Measurements from ENCODE around the gene ABHD12B. TPM values are rescaled to one million over a fixed set of nuclear protein-coding genes. Genes with fewer than 3 reads are reported as not detected.

ABHD12B gene
- total RNA-seq, 2 donors from 2014 or later: not detected

GRCh38 chr14:50864237-50864636 lies 7.6 kb upstream of the ABHD12B start:
- H3K27ac ChIP-seq: no peak overlapping the region
- H3K36me3 ChIP-seq: no peaks in the 10 kb centered on the region
- H3K4me1 ChIP-seq (ENCODE audit: control insufficient read depth in 1 of 2, low read depth in 2 of 2): peaks cover 0 to 3% of the 10 kb centered on the region in 2 donors
- H3K27me3 ChIP-seq (replicated peaks; ENCODE audit: insufficient read depth): no peaks in the 10 kb centered on the region
- no peak overlapping the region for H3K4me3 ChIP-seq
- no peaks in the 10 kb centered on the region for H3K9me3 ChIP-seq
- ATAC-seq (ENCODE audit: insufficient number of reproducible peaks, low FRiP score, low read depth): no peak
- no peak for DNase-seq (ENCODE audit: low spot score)
- no peak for TF ChIP-seq CTCF (IDR thresholded peaks at IDR 0.05)

GRCh38 chr14:50864946-50865345 lies 6.9 kb upstream of the ABHD12B start:
- H3K27me3 ChIP-seq (replicated peaks; ENCODE audit: insufficient read depth): no peaks in the 10 kb centered on the region
- ATAC-seq (ENCODE audit: insufficient number of reproducible peaks, low FRiP score, low read depth): no peak

GRCh38 chr14:50865391-50866076 lies 6.3 kb upstream of the ABHD12B start:
- Histone ChIP-seq H3K4me3 (no peak overlapping the region), H3K27ac (no peak overlapping the region), H3K36me3 (no peaks in the 10 kb centered on the region), H3K4me1 (ENCODE audit: control insufficient read depth in 1 of 2, low read depth in 2 of 2) (no peaks in the 10 kb centered on the region), H3K9me3 (no peaks in the 10 kb centered on the region), H3K27me3 (replicated peaks; ENCODE audit: insufficient read depth) (no peaks in the 10 kb centered on the region)
- no peak for DNase-seq (ENCODE audit: low spot score)
- TF ChIP-seq CTCF (IDR thresholded peaks at IDR 0.05): no peak
- ATAC-seq (ENCODE audit: insufficient number of reproducible peaks, low FRiP score, low read depth): no peak

More at GRCh38 chr14:50864946-50865345, 6.9 kb upstream of the ABHD12B start:
- no peak for TF ChIP-seq CTCF (IDR thresholded peaks at IDR 0.05)
- no peak overlapping the region for H3K4me3 ChIP-seq
- no peak overlapping the region for H3K27ac ChIP-seq
- H3K4me1 ChIP-seq (ENCODE audit: control insufficient read depth in 1 of 2, low read depth in 2 of 2): no peaks in the 10 kb centered on the region
- DNase-seq (ENCODE audit: low spot score): no peak
- H3K36me3 ChIP-seq: no peaks in the 10 kb centered on the region
- H3K9me3 ChIP-seq: no peaks in the 10 kb centered on the region

GRCh38 chr14:50871228-50871627 lies 625 bp upstream of the ABHD12B start:
- Histone ChIP-seq H3K36me3 (no peaks in the 10 kb centered on the region), H3K27ac (no peak overlapping the region), H3K4me3 (no peak overlapping the region), H3K9me3 (no peaks in the 10 kb centered on the region), H3K27me3 (replicated peaks; ENCODE audit: insufficient read depth) (peaks cover 7% of the 10 kb centered on the region), H3K4me1 (ENCODE audit: control insufficient read depth in 1 of 2, low read depth in 2 of 2) (peaks cover 0 to 4% of the 10 kb centered on the region in 2 donors)
- no peak for TF ChIP-seq CTCF (IDR thresholded peaks at IDR 0.05)
- ATAC-seq (ENCODE audit: insufficient number of reproducible peaks, low FRiP score, low read depth) (no peak), DNase-seq (ENCODE audit: low spot score) (no peak)

- Histone ChIP-seq H3K27ac (no peak overlapping the region), H3K9me3 (no peaks in the 10 kb centered on the region), H3K4me3 (no peak overlapping the region), H3K4me1 (ENCODE audit: control insufficient read depth in 1 of 2, low read depth in 2 of 2) (peaks cover 0 to 4% of the 10 kb centered on the region in 2 donors), H3K27me3 (replicated peaks; ENCODE audit: insufficient read depth) (peaks cover 7% of the 10 kb centered on the region), H3K36me3 (no peaks in the 10 kb centered on the region)
- no peak for ATAC-seq (ENCODE audit: insufficient number of reproducible peaks, low FRiP score, low read depth)
- no peak for DNase-seq (ENCODE audit: low spot score)
- no peak for TF ChIP-seq CTCF (IDR thresholded peaks at IDR 0.05)
Observed at GRCh38 chr14:50874757-50875156, 2.9 kb downstream of the ABHD12B start.

Data from thoracic aorta (tissue), 2 donors.